Measurements from ENCODE around the gene NRG2.

DNA sequence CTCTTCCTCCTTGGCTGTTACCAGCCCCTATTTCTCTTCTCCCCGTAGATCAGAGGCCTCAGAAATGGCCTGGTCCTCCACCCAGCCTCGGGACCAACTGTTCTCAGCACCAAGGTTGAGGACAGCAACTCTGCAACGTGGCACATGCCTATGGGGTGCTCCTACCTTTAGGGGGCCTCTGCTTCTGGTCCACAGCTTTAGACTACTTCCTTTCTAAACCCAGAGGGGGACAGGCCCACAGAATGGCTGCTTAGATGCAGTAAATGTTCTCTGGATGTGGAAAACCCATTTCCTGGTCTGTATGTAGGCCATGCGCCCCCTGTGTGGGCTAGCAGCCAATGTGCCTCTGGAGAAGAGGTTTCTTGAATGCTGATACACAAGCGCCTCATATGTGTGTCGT, 68.4 kb downstream of the NRG2 start:
- TF ChIP-seq CTCF (IDR thresholded peaks at IDR 0.05; ENCODE audit: insufficient read depth, low read length) (no peak), REST (IDR thresholded peaks at IDR 0.05; ENCODE audit: insufficient replicate concordance, low read depth) (peak; percentile 84), GABPA (IDR thresholded peaks at IDR 0.05; ENCODE audit: low read depth) (no peak), POLR2AphosphoS5 (IDR thresholded peaks at IDR 0.05; ENCODE audit: low read depth) (no peak)

All from HL-60 (cell line).